ENCODE data around the gene STAG1. TPM values are rescaled to one million over a fixed set of nuclear protein-coding genes. Genes with fewer than 3 reads are reported as not detected.
A peak's percentile ranks its signal among the peaks of the same experiment; 100 is the strongest.

STAG1 gene
- total and polyA plus RNA-seq, 9 of the 15 experiments (the other 6 are each of a cell fraction or from before 2014, with no cell fraction given) = 2.7 to 17.7 (median 8.8) TPM

- peak; percentile 82 for TF ChIP-seq VEZF1 (CRISPR knock-in tag; IDR thresholded peaks at IDR 0.05)
- TF ChIP-seq ZNF75A (CRISPR knock-in tag; IDR thresholded peaks at IDR 0.05) = no peak
- TF ChIP-seq GTF2A2 (tag; IDR thresholded peaks at IDR 0.05) = no peak
- no peak for TF ChIP-seq CBFA2T3 (IDR thresholded peaks at IDR 0.05)
- no peak for TF ChIP-seq HDAC6 (IDR thresholded peaks at IDR 0.05; ENCODE audit: low read depth, low read length)
- TF ChIP-seq CTCF (IDR thresholded peaks at IDR 0.05 in 2 of 3, conservative IDR thresholded peaks at IDR 0.05 in 1 of 3; ENCODE audit: insufficient read depth in 2 of 3, low read depth in 1 of 3, low read length in 3 of 3) = peak; percentile 85 to 99 (median 99); a peak in 5 of 6 replicates
- TF ChIP-seq BCLAF1 (IDR thresholded peaks at IDR 0.05; ENCODE audit: borderline replicate concordance in 1 of 2, control insufficient read depth in 1 of 2, low read depth in 2 of 2, low read length in 1 of 2) = no peak
- peak in 1 of 2 experiments; percentile 76; a peak in 1 of 4 replicates for TF ChIP-seq MAZ (CRISPR knock-in tag; conservative IDR thresholded peaks at IDR 0.05 in 1 of 2, IDR thresholded peaks at IDR 0.05 in 1 of 2)
- TF ChIP-seq ARID3A (IDR thresholded peaks at IDR 0.05; ENCODE audit: borderline replicate concordance, low read depth, low read length) = no peak
- TF ChIP-seq MTA1 (IDR thresholded peaks at IDR 0.05; ENCODE audit: borderline replicate concordance) = peak; percentile 43; the same call in 1 of the 2 replicates
- TF ChIP-seq SMAD1 (IDR thresholded peaks at IDR 0.05; ENCODE audit: low read depth, low read length, partially characterized antibody) = no peak
- TF ChIP-seq ELK1 (CRISPR knock-in tag; IDR thresholded peaks at IDR 0.05) = no peak
- TF ChIP-seq ZNF184 (CRISPR knock-in tag; IDR thresholded peaks at IDR 0.05) = no peak
- no peak for TF ChIP-seq ZNF165 (CRISPR knock-in tag; IDR thresholded peaks at IDR 0.05; ENCODE audit: borderline replicate concordance)
- TF ChIP-seq RB1 (IDR thresholded peaks at IDR 0.05; ENCODE audit: low read depth) = no peak; the same call in 1 of the 2 replicates
- no peak for TF ChIP-seq CREB5 (CRISPR knock-in tag; IDR thresholded peaks at IDR 0.05)
- no peak for TF ChIP-seq CXXC5 (CRISPR knock-in tag; IDR thresholded peaks at IDR 0.05)
- peak; percentile 39; the same call in 1 of the 2 replicates for TF ChIP-seq ARID1B (IDR thresholded peaks at IDR 0.05)
Observed at GRCh38 chr3:136752172-136752421, at the start of gene STAG1 (continued).

All from K562 (cell line).